CD4-positive, alpha-beta T cell treated with Interleukin-15 for 4 hours (primary cell): Measurements from ENCODE around the gene ACE.

Source experiments
- DNase-seq: peaks from one replicate; pipeline ENCODE4 v3.0.0-alpha.2; 2020; ENCODE audit warnings: low spot score

The ACE gene

DNA sequence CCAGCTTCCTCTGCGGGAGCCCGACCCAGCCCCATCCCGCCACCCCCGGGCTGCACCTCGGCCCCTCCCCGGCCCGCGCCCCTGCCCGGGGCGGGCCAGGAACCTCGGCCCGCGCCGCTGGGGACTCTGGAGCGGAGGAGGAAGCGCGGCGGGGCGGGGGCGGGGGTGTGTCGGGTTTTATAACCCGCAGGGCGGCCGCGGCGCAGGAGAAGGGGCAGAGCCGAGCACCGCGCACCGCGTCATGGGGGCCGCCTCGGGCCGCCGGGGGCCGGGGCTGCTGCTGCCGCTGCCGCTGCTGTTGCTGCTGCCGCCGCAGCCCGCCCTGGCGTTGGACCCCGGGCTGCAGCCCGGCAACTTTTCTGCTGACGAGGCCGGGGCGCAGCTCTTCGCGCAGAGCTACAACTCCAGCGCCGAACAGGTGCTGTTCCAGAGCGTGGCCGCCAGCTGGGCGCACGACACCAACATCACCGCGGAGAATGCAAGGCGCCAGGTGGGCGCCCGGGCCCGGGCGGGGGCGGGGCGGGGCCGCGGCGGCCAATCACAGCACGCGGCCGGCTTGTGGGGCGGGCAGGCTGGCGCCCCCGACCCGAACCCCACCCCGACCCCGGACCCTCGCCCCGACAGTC is at the start of gene ACE:
Gene ACE (plus strand): TSS at position 208 of the 626 bp plus-strand sequence. CDS start 34 bp downstream, at position 242.
- DNase-seq, result peak; percentile 48

DNA sequence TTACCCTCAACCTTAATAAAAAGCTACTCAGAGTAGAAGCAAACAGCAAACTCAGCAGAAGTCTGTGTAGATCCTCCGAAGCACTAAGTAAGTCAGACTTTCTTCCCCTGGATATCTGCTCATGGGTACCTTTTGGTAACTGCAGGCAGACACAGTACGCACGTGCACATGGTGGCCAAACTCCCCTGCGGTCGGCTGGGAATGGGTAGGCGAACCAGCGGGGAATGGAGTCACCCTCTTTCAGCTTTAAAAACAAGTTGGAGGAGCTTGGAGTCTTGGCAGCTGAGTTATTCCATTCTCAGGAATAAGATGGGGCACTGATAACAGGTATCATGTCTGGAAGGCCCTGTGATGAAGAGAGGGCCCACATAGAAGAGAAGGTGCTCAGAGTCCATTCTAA is 47.1 kb upstream of the ACE start:
- no peak for DNase-seq

DNA sequence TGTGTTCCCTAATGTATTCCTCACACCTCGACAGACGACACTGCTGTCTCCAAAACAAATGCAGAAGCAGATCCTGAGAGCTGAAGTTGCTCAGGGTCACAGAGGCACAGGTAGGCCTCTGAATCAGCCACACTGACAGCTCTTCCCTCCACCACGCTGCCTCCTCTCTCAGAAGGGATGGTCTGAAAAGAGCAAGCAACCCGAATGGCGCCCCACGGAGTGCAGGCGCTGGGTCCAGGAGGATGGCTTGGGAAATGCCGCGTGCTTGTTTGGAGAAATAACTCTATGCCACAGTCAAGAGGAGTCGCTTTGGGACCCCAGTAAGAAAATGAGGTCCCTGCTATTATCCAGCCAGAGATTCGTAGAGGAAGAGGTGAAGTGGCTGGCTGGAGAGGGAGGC is 46.6 kb upstream of the ACE start:
- no peak for DNase-seq

DNA sequence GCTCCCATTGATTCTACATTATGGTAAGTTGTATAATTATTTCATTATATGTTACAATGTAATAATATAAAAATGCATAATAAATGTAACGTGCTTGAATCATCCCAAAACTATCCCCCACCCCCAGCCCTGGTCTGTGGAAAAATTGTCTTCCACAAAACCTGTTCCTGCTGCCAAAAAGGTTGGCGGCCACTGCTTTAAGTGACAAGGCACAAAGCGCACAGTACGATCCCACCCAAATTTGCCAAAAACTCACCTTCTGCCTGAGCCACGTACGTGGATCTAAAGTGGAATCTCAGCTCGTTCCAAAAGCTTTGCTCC is 45.3 kb upstream of the ACE start:
- no peak for DNase-seq

DNA sequence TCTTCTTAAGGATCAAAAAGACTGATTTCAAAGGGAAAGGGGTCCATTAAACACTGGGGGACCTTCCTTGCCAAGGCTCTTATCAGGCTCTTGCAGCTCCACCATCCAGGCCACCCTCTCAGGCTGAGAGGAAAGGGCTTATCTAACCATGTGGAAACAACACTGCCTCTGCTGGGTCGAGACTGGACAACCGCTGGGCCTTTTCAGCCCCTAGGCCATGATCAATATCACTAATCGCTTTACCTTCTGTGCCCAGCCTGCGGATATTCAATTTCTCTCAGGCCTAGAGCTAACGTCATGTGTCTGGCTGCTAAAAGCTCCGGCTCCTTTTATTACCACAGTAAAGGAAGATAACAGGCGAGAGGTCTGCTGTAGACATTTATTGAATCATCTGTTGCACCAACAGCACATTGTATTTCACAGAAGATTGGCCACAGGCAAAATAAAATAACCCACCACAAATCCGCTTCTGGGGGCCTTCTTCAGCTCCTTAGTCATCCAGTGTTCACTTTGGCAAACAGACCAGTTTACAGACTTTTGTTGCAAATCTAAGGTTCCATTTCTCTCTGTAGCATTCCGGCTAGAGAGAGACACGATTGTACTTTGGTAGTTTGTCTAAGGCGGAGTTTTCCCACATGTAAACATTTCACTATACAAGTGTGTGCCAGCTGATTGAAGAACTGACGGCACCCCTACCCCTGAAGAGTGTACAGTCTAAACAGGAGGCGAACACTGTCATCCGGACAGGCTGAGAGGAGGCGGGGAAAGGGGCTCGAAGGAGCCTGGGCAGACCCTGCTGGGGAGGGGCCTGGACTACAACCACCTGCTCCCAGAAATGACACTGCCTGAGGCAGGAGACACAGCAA is 44.7 kb upstream of the ACE start:
- DNase-seq, result no peak

DNA sequence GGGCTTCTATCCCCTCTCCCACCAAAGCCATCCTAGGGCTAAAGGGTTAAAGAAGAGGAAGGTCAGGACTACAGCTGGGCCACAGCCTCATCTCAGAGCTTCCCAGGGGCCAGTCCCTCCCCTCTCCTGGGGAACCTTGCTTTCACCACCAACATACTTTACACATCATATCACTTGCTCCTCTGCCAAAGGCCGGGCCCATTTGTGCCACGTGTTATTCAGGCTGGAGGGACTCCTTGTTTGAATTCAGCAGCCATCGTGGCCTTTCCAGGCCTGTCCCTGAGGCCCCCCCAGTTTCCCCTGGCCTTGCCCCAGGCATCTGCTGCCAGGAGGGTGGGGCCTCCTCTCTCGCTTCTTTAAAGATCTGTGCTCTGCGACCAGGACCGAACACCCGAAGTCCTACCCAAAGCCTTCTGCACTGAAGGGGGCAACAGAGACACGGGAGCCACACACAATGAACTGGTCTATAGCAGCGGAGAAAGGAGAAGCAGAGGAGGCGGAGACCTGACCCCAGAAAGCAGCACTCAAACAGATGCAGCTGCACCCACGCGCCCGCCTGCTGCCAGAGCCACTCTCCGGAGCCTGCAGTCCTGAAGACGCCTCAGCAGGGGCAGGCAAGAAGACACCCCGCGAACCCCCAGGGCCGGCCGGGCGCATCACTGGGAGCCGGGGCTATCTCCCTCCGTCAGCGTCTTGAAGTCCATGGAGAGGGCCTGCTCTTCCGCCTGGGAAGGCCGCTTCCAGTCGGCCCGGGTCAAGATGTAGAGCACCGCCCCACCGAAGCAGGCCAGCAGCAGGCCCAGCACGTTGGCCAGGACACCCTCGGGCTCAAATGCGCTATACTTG is 42.9 kb upstream of the ACE start:
- DNase-seq, result no peak

DNA sequence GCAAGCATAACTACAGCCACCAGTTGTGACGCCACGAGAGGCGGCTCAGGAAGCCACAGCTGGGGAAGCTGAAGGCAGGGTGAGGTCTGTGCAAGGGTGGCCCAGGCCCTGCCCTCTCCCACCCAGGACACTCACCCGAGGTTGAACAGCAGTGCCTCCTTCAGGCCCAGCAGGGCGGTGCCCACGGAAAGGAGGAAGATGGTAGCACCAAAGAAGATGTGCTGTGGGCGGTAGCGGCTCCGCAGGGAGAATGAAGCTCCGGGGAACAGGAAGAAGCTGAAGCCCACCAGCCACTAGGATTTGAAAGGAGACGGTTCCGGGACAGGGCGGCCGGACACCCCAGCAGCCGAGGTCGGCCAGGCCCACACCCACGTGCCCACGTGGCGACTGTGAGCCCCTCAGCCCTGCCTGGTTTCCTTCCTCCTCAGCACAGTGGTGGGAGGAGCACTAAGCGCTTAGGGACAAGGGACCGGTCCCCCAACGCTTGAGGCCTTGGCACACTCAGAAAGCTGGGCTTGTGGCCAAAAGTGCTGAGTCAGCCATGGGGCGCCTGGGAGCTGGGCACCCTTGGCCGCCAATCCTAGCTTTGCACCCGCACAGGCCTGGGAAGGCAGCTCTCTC is 41.8 kb upstream of the ACE start:
- peak; percentile 26 for DNase-seq

DNA sequence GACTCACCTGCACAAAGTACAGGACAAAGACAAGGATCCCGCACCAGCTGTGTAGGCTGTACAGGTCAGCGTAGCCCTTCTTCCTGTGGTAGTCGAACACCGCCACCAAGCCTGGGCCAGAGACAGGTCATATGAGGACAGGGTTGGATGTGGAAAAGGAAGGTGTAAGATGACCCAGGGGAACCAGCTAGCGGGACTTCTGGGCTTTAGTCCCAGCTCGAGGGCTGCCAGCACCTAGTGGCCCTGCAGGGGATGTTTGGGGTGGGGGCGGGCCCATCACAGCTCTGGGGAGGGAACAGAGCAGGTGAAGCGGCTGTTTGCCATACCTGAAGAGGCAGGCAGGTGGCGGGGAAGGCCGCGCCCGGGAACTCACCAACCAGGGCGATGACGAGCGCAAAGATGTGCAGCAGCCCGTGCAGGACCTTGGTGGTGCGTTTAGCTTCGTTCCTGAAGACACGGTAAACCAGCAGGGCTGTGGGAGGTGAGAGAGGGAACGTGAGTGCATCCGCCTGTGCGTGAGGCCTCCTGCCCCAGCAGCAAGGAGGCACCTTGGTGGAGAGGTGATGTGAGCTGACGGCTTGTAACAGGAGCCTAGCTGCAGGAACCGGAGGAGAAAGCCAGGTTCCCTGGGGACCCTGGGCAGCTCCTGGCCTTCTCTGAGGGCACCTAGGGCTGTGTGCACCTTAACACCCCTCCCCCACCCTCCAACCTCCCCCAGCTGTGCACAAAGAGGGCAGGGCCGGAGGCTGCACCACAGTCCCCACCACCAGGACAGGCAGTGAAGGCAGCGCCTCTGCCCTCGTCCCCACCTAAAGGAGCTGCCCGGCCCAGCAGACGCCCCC is 41.0 kb upstream of the ACE start:
- DNase-seq, result no peak

DNA sequence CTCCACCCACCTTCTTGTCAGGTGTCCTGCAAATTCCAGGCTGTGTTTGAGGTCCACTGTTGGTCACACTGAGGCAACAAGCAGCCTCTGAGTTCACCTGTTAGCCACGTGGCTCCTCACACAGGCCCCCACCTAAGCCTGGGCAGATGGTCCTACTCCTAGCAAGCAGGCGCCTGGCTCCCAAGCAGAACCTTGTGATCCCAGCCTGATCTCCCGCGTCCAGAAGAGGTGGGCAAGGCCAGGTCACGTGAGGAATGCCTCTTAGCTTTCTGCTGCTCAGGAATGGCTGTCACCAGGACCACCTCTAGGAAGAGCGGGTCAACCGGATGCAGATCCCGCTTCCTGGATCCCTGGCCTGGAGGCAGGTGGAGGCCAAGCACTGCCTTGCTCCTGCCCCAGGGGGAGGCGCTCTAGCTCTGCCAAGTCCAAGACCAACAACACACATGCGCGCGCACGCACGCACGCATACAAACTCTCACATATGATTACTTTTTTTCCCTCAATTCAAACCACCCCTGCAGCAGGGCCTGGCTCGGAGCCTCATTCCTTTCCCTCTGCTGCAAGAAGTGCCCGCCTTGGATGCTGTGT is 40.2 kb upstream of the ACE start:
- DNase-seq, result no peak

DNA sequence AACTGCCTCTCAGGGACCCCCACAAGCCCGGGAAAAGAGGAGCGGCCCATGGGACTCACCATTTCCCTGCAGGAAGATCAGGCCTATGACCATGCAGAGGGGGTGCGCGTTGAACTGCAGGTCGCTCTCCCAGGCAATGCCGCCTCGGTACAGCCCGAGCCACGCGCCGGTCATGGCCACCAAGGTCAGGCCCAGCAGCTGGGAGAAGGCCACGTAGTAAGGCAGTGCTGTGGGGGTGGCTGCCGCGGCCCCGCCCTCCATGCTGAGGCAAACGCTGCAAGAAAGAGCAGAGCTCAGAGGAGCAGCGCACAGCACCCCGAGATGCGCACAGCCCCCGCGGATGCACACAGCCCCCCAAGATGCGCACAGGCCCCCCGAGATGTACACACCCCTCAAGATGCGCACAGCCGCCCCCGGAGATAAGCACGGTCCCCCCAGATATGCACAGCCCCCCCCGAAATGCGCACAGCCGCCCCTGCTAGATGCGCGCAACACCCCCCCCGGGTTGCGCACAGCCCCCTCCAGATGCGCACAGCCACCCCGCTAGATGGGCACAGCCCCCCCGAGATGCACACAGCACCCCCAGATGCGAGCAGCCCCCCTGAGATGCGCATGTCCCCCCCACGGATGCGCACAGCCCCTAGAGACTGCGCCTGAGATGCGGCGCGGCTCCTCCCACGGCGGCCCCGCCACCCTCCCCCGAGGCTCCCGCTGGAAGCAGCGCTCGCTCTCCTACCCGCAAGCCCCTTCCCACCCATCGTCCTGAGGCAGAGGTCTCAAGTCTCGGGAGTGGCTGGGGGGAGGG is 39.4 kb upstream of the ACE start:
- DNase-seq, result no peak

DNA sequence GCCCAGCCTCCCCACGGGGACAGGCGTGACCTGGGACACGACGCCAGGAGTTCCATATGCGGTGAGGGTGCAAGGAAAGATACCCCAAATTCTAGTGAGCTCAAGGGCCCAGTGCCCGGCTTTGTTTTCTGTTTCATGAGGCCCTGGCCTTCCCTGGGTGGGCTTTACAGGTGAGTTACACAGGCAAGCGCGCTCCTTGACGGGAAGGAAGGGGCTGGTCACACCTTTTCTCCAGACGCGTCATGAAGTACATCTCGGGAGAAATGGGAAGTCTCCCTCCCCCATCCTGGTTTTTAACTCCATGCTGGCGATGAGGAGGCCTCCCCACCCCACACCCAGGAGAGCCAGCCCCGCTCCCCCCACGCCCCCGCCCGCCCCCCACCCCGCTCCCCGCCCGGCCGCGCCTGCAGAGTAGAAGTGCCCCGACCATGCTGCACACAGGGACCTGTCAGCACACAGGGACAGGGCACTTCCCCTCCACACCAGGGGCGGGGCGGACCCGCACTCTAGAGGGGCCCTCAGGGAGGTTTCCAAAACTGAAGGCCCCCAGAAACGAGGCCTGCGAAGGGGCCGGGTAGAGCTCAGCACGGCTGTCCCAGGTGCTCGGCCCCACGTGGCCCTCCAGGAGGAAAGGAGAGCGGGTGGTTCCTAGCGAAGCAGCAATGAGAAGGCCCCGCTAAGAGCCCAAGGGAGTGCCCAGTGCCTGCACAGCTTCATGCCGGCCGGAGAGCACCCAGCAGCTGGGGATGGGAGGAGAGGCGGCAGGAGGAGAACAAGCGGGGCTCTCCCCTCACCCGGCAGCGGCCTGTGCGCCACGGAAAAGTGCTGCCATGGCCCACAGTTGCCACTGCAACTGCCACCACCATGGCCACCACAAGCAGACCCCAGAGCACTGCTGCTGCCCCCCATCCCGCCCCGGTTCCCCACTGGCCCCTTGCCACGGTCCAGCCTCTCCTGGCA is 38.5 kb upstream of the ACE start:
- no peak for DNase-seq

DNA sequence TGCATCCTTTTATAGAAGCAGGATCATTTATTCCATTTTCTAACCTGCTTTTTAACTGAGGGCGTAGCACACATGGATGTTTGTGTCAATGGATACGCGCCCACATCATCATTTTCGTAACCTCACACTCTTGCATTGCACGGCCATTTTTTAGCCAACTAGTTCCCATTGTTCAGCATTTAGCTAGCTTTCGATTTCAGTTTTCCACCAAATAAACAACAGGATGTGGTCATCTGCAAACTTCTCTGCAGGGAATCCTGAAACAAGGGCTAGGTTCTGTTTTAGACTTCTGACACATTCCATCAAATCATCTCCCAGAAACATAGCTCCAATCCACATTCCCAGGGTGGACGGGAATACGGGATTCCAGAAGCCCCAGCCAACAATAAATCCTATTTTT is 37.2 kb upstream of the ACE start:
- DNase-seq, result peak; percentile 50

DNA sequence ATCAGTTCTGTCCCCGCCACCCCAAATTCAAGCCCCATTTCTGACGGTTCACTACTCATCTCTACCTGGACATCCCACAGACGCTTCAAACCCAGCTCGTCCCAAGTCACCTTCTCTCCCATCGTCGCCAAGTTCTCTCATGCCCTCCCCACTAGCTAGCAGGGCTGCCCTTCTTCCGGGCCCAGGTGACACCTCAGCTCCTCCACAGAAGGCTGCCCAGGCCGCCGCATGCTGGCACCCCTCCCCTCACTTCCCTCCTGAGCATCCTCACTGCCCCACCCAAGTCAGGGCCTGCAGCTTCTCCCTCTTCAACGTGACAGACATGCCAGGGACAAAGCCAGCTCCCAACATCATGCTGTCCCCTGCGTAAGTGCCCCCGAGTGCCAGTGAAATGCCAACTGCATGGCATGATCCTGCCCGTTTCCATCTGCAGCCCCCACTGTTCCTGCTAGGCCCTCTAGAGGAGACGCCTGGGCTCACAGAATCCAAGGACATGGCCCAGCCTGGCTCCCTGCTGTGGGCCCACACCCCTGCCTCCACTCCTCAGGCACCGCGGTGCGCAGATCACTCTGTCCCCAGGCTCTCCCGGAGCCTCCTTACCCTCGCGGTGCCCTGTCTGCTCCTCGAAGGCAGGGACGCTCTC is 36.6 kb upstream of the ACE start:
- peak; percentile 44 for DNase-seq

DNA sequence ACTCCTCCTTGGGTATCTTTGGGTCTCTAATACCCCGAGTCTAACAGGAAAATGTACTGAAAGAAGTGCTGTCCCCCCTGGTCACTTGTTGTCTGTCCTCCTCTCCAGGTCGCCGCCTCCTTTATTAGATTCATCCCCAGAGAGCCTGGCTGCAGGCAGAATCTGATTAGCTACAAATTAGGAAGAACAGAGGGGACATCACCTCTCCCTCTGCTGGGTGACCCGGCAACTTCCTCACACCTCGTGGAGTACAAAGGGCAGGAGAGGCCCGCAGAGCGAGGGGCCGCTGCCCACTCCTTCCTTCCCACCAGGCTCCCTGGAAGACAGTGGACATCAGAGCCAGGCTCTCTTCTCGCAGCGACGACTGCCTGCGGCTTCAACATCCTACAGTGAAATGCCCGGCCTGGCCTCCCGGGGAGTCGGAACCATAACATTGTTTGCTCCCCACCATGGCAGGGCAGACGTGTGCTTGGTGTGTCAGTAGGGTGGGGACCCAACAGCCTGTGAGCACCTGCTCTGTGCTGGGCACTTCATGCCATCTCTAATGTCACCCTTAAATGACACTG is 36.0 kb upstream of the ACE start:
- DNase-seq, result no peak

DNA sequence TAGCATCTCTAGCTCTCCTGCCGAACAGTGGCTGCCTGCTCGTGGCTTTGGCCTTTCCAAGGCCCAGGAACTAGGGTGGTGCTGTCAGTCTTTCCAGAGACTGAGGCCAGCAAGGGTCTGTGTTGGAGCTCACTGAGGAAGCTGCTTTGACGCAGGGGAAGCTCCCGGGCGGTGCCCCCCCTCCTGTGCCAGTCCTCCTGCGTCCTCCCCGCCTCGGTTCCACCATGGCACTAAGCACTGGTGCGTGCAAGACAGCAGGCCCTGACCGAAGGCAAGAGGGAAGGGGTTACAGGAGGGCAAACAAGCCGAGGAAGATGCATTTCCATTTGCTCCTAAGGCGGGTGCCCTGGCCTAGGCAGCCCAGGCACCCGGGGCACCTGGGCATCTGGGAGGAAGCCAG is 35.2 kb upstream of the ACE start:
- DNase-seq, result no peak

DNA sequence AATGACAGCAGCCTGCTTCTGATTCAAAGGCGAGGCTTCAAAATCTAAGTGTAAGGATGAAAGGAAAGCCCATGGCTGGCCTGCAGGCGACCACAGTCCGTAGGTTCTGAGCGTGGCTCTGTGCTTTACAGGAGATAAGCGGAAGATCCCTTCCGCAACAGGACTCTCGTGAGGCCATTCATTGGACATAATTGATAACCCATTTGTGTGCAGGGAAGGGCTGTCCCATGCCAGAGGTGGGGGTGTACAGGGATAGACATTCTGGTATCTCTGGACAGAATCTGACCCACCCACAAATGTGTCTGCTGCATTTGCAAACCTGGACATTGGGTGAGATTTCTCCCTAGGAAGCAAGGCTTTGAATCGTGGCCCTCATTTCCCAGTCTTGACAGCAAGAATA is 34.8 kb upstream of the ACE start:
- no peak for DNase-seq

DNA sequence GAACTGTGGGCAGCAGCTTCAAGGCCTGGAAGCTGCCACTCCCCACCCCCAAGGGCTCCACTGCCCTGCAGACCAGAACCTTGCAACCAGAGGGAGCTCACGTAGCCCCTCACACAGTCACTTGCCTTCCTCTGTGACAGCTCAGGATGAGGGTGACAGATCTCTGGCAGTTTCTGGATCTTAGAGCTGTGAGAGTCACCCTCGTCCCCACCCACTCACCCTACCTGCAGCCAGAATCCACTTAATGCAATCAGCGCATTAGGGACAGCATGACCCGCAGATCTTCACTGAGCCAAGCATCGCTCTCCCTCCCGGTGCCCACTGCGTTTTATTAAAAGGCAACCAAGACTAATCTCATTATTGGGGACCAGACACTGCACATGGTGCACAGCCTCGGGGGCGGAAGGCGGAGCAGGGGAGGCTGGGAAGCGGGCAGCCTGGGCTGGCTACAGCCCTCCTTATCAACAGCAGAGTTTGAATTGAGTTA is 34.3 kb upstream of the ACE start:
- no peak for DNase-seq

DNA sequence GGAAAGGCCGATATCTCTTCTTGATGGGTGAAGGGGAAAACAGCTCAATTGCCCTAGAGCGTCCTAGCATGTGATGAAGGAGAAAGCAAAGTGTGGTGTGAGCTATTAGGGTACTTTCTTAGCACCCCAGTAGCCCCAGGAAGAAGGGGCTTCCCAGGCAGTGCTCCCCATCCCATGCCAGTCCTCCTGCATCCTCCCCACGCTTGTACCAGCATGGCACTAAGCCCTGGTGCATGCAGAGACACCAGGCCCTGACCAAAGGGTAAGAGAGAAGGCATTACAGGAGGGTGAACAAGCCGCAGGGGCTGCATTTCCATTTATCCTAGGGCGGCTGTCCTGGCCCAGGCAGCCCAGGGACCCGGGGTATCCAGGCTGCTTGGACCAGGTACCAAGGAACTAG is 33.8 kb upstream of the ACE start:
- no peak for DNase-seq
